Psoas muscle (tissue), 8 donors: ENCODE measurements around the gene TRMT1L. TPM values are rescaled to one million over a fixed set of nuclear protein-coding genes. Genes with fewer than 3 reads are reported as not detected.
A peak's percentile ranks its signal among the peaks of the same experiment; 100 is the strongest.

Source experiments
- ATAC-seq, 4 donors: fragments of 200-7000 bp; cut with Tn5 transposase; one replicate each; pipeline ENCODE4 v1.9.1; 2020; ENCODE audit warnings: moderate library complexity in 3 of 4, mild to moderate bottlenecking in 2 of 4
- DNase-seq, 2 donors: peaks; one replicate each; pipeline ENCODE4 v3.0.0-alpha.2; 2020
- H3K27ac ChIP-seq: fragments of 200-600 bp; one replicate; pipeline ENCODE4 v1.8.0; 2022
- H3K27me3 ChIP-seq, 3 donors: fragments of 200-600 bp in 1 of 3; one replicate each; pipeline versions ENCODE4 v1.6.1 to v1.8.0; 2013 to 2022; ENCODE audit warnings: low read length in 2 of 3, mild to moderate bottlenecking in 2 of 3, moderate library complexity in 1 of 3; ENCODE audit not compliant: insufficient read depth in 3 of 3
- H3K36me3 ChIP-seq, 2 donors: fragments of 200-600 bp in 1 of 2; one replicate each; pipeline versions ENCODE4 v1.6.1 to v1.8.0; 2013 to 2022; ENCODE audit warnings: low read depth in 1 of 2, mild to moderate bottlenecking in 1 of 2, moderate library complexity in 1 of 2; ENCODE audit not compliant: insufficient read depth in 1 of 2
- H3K4me1 ChIP-seq: fragments of 200-600 bp; one replicate; pipeline ENCODE4 v1.8.0; 2022
- H3K4me3 ChIP-seq: fragments of 200-600 bp; one replicate; pipeline ENCODE4 v1.8.0; 2022; ENCODE audit warnings: mild to moderate bottlenecking
- H3K9me3 ChIP-seq: fragments of 200-600 bp; one replicate; pipeline ENCODE4 v1.8.0; 2022
- WGBS, 3 donors: extraction: QIAGEN DNeasy Blood & Tissue Kit; methylation state at CpG; one replicate each; pipeline versions ENCODE4 v1.1.6 to v1.1.7; 2013; 5-methylcytosine and 5-hydroxymethylcytosine counted together
- intact Hi-C, 2 donors: fragments of 100-400 bp; cut with DNase I; formaldehyde crosslinking; loops; one replicate each; pipeline versions ENCODE4 v1.11.0 to v1.14.2; 2022
- polyA plus RNA-seq, 3 donors: library from polyadenylated mRNA; stranded (reverse); fragments of 200-250 nt; gene quantifications; one replicate each; pipeline ENCODE4 v1.2.3, GENCODE V29; 2013
- total RNA-seq, 4 donors: library from RNA; stranded (reverse); fragmentation: NEBNext Ultra II Directional in 2 of 4; extraction: Animal tissue kit (Norgen Biotek cat#: 25700) in 2 of 4; gene quantifications; one replicate each; pipeline versions ENCODE4 v1.2.1 to v1.2.4, GENCODE V29; 2021 to 2023
- TF ChIP-seq, protein P1 (sequence below): fragments of 200-600 bp; IDR thresholded peaks from one replicate; pipeline ENCODE4 v1.8.0; 2022; ENCODE audit warnings: antibody characterized with exemption
- donor health status: healthy with polysubstance abuse.
- donor health status: DM: no; HTN: no; CAD: no; lungs with moderate emphysema.
- donor health status: Bipolar disorder and iron deficiency.
- donor health status: healthy.
- donor health status: DM: yes; HTN: yes; CAD: no.
- donor health status: DM: no; HTN: no; CAD: no.
- donor health status: DM: no; HTN: no; CAD: no.
- donor health status: DM: yes; HTN: yes; CAD: no.

The TRMT1L gene
- total and polyA plus RNA-seq, 7 donors = 13.2 to 41.3 (median 30.4) TPM

DNA sequence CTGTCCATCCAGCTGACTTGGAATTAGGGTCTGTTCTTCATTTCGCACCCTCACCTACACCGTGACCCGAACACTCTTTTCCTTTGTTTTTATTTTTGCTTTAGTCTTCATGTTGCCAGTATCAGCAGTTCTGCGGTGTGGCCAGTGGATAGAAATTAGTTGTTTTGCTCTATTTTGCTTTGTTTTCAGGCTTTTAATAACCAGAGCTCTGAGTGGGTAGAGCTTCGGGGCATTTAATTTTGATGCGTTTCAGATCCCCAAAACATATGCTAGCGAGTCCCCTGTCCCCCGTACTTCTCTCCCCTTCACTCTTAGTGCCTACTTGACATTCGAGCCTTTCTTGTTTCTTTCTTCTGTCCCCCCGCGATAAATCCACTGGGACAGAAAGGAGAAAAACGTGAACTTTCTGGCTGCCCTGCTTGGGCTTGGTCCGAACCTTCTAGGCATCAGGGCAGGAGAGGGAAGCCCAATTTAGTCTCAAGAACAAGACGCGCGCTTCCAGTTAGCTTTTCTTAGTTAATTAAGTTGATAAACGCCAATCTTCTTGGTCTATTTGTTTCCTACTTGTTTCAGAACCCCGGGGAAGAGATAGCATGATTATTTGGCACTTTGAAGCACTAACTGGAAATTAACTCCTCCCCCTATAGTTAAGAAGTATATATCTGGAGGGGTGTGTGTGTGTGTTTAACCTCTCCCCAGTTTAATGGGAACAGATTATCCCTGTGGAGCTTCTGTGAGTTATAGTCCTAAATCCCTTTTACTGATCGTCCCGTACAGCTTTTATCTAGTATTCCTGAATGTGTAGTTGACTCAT lies 1.1 kb upstream of the TRMT1L start:
- ATAC-seq = no peak
- no peaks in the 10 kb centered on the region for H3K9me3 ChIP-seq
- H3K4me1 ChIP-seq = peaks cover 30% of the 10 kb centered on the region
- H3K36me3 ChIP-seq = peaks cover 0 to 21% of the 10 kb centered on the region in 2 donors
- DNase-seq = no peak
- TF ChIP-seq, protein P1, sequence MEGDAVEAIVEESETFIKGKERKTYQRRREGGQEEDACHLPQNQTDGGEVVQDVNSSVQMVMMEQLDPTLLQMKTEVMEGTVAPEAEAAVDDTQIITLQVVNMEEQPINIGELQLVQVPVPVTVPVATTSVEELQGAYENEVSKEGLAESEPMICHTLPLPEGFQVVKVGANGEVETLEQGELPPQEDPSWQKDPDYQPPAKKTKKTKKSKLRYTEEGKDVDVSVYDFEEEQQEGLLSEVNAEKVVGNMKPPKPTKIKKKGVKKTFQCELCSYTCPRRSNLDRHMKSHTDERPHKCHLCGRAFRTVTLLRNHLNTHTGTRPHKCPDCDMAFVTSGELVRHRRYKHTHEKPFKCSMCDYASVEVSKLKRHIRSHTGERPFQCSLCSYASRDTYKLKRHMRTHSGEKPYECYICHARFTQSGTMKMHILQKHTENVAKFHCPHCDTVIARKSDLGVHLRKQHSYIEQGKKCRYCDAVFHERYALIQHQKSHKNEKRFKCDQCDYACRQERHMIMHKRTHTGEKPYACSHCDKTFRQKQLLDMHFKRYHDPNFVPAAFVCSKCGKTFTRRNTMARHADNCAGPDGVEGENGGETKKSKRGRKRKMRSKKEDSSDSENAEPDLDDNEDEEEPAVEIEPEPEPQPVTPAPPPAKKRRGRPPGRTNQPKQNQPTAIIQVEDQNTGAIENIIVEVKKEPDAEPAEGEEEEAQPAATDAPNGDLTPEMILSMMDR = no peak
- H3K27me3 ChIP-seq = no peaks in the 10 kb centered on the region
- peak overlapping the region; percentile 97 for H3K27ac ChIP-seq
- intact Hi-C loops = loop anchor here in 1 of 2 donors (2.0 to 5.0 kb wide), 4 partner anchors 111 to 1266 kb away; partner anchors contain the start of genes EDEM3 and RNF2
- WGBS, 3 donors = 0 to 1% (median 1%) methylated on average over 20 of the region's 20 CpGs
- H3K4me3 ChIP-seq = peak overlapping the region; percentile 85

DNA sequence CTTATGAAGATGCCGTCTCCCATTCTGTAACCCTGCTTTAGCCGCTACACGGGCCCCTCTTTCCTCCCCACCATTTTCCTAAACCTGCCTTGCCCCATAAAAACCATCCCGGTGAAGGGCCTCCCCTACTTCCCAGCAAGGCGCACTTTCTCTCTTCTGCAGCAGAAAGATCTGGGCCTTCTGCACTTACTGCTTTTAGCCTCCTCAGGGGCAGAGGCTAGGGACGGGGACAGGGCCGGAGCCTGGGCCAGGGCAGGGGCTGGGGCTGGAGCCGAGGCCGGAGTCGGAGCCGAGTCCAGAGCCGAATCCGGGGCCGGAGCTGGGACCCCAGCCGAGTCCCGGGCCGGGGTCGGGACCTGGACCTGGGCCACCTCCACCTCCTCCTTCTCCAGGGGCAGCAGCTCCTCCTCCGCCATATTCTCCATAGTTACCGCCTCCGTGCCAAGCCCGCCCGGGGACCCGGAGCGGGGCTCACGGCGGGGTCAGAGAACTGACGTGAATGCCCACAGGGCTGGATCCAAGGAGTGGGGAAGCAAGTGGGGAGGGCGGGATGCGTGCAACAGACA lies 382 bp downstream of the TRMT1L start:
- intact Hi-C loops = loop anchor here in 1 of 2 donors (2.0 to 5.0 kb wide), 4 partner anchors 109 to 1264 kb away; partner anchors contain the start of genes EDEM3 and RNF2
- H3K4me1 ChIP-seq = peaks cover 30% of the 10 kb centered on the region
- H3K27me3 ChIP-seq = no peaks in the 10 kb centered on the region
- WGBS, 3 donors = 0 to 1% (median 0%) methylated on average over 25 to 30 of the region's 30 CpGs
- H3K36me3 ChIP-seq = peaks cover 1 to 11% of the 10 kb centered on the region in 2 donors
- no peaks in the 10 kb centered on the region for H3K9me3 ChIP-seq
- DNase-seq = no peak
- peak overlapping the region; percentile 97 for H3K27ac ChIP-seq
- peak; percentile 54 to 75 (median 56) for ATAC-seq
- peak overlapping the region; percentile 85 for H3K4me3 ChIP-seq
- TF ChIP-seq, protein P1 = no peak

DNA sequence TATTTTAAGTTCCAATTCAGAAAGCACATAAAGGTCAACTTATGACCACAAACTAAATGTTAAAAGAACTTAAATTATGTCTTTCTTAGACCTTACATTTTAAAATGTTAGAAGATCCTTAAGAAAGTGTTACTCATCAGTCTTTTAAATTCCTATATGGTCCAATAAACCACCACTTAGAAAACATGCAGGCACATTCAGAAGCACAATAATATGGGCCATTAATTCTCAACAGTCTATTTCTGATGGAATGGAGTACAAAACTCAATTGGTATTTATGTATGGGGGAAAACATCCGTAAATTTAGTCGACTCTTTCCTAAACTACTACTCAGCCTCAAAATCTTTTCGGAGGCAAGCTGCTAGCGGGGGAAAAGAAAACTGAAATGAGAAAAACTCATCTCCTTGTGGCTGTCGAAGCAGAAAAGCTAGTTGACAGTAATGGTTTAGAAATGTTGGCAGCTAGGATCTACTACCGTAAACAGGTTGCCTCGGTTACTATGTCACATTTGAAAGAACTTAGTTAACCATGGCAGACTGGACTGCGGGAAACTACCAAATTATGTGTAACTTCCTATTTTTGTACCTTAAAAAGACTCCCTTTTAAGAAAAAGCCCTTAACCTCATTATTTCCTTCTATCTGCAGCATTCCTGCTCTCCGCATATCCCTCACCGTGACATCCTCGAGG lies 1.0 kb downstream of the TRMT1L start:
- peak overlapping the region; percentile 97 for H3K27ac ChIP-seq
- peaks cover 30% of the 10 kb centered on the region for H3K4me1 ChIP-seq
- no peaks in the 10 kb centered on the region for H3K27me3 ChIP-seq
- peaks cover 3 to 8% of the 10 kb centered on the region in 2 donors for H3K36me3 ChIP-seq
- H3K4me3 ChIP-seq = peak overlapping the region; percentile 85
- DNase-seq (no peak), ATAC-seq (peak in 1 of 4 donors; percentile 21)
- intact Hi-C loops = loop anchor here in 1 of 2 donors (2.0 to 5.0 kb wide), 4 partner anchors 108 to 1263 kb away; partner anchors contain the start of genes EDEM3 and RNF2
- TF ChIP-seq, protein P1 = no peak
- no peaks in the 10 kb centered on the region for H3K9me3 ChIP-seq
- 9 to 11% (median 9%) methylated on average over 11 of the region's 11 CpGs for WGBS, 3 donors

DNA sequence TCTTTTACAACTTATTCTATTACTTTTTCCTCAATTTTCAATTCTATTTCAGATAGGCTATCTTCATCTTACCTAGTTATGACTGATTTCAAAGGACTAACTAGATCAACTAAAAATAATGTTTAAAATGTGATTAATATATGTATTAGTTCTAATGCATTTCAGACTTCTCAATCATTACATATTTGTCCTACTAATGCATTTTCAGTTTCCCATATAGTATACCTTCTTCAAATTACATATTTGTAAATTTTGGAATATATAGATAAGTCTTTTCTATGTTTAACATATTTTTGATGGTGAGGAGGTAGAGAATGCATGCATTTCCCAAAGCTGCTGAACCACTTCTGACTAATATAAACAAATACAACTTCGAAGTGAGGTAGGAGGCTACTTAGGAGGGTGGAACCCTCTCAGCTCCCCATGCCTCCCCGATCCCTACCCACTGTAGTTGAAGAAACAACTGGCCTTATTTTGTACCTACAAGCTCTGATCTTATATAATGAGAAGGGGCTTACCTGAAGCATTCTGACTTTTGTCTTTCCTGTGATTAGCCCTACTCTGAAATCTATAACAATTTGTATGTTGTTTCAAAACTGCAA lies 1.7 kb downstream of the TRMT1L start:
- H3K27ac ChIP-seq = peak overlapping the region; percentile 97
- TF ChIP-seq, protein P1 = no peak
- WGBS, 3 donors = 51 to 56% (median 56%) methylated on average over 2 of the region's 2 CpGs
- DNase-seq (no peak), ATAC-seq (no peak)
- peaks cover 30% of the 10 kb centered on the region for H3K4me1 ChIP-seq
- H3K27me3 ChIP-seq = no peaks in the 10 kb centered on the region
- H3K9me3 ChIP-seq = no peaks in the 10 kb centered on the region
- peak overlapping the region; percentile 85 for H3K4me3 ChIP-seq
- H3K36me3 ChIP-seq = peaks cover 3 to 15% of the 10 kb centered on the region in 2 donors
- intact Hi-C loops = loop anchor here in 1 of 2 donors (5.0 kb wide), 2 partner anchors 108 to 1263 kb away; partner anchors contain the start of gene RNF2
